IPS-NIHi7 (cell line): ENCODE results near the gene CNIH2.
"Not testable (repeated sequence)": the region's sequence is repeated elsewhere in the genome, so short reads cannot be mapped to it uniquely, and the experiment has no call there.

Experiments used
- DNase-seq: peaks from one replicate; pipeline ENCODE4 v3.0.0; 2012; ENCODE audit warnings: mixed read lengths; ENCODE audit errors: extremely low spot score

Gene CNIH2

DNA sequence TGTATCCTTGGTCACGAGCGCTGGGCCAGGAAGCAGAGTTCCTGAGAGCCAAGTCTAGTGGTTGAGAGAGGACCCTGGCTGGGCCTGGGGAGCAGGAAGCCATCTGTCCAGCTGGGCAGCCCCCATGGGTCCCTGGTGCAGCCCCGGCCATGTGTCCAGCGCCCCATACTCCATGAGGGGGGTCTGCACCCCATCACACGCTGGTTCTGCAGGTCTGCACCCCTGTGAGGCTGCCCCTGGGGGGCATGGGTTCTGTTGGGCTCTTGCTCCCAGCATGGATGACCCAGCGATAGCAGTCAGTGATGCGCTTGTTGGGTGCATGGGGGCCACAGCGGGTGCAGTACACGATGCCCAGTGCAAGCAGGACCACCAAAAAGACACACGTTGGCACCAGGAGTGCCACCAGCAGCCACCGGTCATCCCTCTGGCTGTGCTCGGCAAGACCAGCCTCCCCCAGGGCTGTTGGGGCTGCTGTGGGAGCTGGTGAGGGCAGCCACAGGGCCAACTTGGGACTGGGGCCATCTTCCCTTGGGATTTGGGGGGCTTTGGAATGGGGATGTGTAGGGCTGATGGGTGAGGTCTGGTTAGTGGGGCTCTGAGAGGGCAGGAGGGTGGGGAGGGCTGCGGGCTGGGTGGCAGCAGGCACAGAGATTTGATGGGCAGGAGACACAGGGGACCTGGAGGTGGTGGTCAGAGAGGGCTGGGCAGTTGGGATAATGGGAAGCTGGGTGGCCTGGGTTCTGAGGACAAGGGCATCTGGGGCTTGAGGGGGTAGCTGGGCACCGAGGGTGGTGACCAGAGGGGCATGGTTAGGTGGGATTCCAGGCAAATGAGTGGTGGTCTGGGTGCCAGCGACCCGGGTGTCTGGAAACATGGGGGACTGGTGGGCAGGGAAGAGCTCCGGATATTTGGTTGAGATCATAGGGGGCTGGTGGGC lies 36.9 kb downstream of the CNIH2 start:
- DNase-seq: no peak

DNA sequence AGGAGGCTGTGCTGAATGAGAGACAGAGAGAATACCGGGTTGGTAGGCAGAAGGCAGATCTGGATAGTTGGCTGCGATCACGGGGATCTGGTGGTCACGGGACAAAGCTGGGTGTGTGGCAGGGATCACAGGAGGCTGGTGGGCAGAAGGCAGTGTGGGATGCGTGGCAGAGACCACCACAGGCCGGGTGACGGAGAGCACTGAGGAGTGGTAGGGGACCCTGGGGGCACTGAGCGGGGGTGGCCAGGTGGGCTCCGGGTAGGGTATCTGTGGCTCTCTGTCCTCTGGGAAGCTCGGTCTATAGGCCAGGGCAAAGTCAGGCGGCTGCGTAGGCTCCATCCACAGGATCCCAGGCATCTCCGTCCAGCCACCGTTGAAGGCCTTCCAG lies 37.5 kb downstream of the CNIH2 start:
- DNase-seq: no peak

DNA sequence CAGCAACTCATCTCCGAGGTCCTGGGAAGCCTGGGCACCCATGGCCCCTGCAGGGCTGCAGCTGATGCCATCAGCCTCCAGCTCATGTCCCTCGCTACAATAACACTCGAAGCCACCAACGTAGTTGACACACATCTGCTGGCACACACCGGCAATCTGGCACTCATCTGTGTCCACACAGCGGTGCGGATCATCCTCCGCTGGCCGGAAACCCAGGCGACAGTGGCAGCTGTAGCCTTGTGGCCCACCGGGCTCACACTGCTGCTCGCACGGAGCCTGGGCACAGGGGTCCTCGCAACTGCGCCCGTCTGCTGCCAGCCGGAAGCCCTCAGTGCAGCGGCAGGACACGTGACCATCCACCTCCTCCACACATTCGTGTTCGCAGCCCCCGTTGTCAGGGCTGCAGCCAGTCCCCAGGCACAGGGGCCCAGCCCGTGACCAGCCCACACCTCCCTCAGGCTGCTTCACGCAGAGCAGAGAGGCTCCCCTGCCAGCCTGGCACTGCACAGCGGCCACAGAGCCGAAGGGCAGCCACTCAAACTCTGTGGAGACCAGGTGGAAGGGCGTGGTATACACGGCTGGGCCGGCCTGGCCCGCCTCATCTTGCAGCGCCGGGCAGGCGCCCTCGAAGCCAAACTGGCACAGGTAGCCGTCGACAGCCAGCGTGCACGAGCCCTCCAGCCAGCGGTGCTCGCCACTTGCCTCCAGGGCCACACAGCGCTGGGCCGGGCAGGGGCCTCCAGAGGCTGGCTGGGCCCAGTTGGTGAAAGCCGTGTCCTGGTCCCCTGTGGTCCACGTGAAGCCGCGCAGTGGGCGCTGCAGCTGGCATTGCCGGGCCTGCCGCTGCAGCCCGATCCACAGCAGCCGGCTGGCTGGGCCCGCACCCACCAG lies 38.2 kb downstream of the CNIH2 start:
- no peak for DNase-seq

DNA sequence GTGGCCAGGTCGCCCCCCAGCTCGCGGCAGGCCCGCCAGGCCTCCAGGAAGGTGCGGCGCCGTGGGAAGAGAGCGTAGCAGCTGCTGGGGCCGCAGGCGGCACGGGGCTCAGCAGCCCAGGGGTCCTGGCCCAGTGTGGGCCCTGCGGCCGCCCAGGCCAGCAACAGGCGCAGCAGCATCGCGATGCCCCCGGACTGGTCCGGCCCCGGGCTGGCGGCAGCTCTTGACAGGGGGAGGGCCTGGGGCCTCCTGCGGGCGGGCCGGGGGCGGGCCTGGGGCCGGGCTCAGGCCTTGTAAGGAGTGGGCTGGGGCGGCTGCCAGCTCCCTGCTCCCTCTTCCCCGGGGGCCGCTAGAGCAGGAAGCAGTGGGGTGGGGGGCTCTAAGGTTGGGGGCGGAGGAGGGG lies 38.9 kb downstream of the CNIH2 start, which contains the start of gene CD248:
TSS of gene CD248 (minus strand) at position 196 of the 403 bp plus-strand sequence. CDS start at position 179, 17 bp downstream.
- peak; percentile 72 for DNase-seq

DNA sequence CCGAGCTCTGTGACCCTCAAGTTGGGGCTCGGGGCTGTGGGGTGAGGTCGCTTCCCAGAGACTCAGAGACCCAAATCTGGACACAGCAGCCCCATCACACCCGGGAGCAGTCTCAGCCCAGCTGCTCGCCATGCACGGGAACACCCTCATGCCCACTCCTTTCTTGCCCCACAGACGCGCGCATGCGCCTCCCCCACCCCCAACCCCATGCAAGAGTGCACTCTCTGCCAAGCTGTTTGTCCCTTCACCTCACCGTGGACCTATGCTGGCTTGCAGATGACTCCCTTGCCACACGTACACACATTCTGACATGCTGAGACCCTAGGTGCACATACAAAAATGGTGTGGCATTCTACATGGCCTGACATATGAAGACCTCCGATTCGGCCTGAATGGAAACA lies 39.3 kb downstream of the CNIH2 start:
- no peak for DNase-seq

DNA sequence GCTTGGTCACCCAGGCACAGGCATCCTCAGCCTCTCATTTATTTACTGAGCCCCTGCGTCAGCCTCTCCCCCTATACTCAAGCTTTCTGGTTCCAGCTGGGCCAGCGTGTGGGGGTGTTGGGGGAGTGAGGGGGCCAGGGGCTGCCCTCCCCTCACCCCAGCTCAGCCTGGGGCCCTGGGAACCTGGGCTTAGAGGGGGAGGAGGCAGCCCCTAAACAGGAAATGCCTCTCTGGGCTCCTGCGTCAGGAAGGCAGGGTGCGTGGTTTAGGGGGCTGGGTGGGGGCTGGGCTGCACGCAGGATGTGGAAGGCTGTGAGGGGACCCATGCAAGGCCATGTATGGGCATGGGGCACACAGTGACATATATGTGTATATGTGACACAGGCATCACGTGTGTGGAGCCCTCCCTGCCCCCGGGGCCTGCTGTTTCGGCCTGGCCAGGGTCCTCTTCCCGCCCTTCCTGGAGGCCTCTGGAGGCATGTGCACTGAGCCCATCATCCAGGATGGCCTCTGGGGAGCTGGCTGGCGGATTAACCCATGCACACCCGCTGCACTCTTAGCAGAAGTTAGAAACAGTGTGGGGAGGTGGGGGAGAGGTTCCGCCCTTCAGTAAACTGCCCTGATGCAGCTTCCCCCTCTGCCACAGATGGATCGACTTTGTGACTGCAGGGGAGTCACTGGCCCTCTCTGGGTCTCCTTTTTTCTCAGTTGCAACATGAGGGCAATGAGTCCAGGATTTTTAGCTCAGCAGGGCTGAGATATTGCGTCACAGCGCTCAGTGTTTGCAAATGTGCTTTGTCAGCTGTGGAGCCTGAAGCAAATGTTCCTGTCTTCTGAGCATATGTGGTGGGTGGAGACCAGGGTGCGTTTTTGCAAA lies 40.0 kb downstream of the CNIH2 start:
- peak; percentile 35 for DNase-seq

DNA sequence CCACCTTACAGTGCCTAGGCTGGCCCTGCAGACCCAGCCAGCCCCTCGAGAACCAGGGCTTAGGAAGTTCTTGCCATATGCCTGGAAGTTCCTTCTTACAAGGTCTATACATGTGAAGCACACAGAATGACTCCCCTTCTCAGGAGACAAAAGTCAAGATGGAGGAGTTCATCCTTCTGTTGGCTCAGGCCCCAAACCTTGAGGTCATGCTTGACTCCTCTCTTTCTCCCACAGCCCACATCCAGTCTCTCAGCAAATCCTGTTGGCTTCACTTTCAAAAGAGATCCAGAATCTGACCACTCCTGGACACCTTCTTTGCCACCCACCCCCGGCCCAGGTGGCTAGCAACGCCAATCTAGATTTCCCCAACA lies 40.6 kb downstream of the CNIH2 start:
- DNase-seq: no peak

DNA sequence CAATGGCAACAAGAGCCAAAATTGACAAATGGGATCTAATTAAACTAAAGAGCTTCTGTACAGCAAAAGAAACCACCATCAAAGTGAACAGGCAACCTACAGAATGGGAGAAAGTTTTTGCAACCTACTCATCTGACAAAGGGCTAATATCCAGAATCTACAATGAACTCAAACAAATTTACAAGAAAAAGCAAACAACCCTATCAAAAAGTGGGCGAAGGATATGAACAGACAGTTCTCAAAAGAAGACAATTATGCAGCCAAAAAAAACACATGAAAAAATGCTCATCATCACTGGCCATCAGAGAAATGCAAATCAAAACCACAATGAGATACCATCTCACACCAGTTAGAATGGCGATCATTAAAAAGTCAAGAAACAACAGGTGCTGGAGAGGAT lies 42.3 kb downstream of the CNIH2 start:
- DNase-seq: not testable (repeated sequence)

DNA sequence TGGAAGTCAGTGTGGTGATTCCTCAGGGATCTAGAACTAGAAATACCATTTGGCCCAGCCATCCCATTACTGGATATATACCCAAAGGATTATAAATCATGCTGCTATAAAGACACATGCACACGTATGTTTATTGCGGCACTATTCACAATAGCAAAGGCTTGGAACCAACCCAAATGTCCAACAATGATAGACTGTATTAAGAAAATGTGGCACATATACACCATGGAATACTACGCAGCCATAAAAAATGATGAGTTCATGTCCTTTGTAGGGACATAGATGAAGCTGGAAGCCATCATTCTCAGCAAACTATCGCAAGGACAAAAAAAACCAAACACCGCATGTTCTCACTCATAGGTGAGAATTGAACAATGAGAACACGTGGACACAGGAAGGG lies 42.8 kb downstream of the CNIH2 start:
- not testable (repeated sequence) for DNase-seq

DNA sequence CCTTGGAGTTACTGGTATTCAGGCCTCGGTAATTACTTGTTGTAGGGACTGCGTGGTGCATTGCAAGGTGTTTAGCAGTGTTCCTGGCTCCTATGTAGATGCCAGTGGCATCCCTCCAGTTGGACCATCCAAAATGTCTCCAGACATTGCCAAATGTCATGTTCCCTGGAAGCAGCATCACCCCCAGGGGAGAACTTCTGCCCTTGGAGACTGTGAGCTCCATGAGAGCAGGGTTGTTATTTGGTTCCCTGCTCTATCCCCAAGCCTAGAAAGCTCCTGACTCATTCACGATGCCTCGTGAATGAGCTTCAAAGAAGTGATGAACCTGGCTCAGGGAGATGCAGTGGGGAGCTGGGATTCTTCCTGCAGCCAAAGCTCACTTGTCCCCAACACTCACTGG lies 43.6 kb downstream of the CNIH2 start:
- no peak for DNase-seq

DNA sequence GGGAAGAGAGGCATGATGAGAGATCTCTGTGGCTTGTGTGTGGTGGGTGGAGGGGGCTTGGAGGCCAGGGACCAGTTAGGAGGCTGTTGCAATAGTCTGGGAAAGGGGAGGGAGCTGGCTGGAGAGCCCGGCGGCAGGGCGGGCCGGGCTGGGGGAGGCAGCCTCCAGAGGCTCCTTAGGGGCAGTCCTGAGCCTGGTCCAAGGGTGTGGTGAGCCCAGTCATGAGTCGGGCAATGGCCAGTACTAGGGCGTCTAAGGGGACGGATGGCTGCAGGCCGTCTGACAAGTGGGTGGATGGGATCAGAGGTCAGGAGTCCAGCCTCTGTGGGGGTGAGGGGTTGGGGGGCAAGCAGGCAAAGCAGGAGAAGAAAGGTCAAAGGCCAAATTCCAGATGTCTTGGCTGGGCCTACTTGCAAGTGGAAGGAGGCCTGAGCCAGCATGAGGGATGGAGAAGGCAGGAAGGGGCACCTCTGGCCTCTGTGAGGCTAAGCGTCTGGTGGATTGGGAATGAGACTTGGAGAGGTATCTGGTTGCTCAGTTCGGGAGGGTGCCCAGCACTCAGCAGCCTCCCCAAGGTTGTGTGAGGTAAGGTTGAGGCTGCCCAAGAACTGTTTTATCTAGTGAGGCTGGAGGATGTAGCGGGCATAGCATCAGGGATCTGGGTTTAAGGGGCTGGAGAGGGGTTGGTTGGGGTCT lies 44.9 kb downstream of the CNIH2 start:
- no peak for DNase-seq

DNA sequence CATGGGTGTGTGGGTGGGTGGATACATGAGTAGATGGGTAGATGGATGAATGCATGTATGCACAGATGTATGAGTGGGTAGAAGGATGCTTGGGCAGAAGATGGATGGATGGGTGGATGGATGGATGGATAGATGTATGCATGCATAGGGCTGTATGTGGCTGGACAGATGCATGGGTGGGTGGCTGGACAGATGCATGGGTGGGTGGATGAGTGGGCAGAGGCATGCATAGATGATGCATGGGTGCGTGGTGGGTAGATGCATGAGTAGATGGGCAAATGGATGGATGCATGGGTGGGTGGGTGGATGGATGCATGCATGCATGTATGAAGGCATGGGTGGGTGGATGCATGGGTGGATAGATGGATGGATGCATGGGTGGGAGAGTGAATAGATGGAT lies 45.7 kb downstream of the CNIH2 start:
- no peak for DNase-seq

DNA sequence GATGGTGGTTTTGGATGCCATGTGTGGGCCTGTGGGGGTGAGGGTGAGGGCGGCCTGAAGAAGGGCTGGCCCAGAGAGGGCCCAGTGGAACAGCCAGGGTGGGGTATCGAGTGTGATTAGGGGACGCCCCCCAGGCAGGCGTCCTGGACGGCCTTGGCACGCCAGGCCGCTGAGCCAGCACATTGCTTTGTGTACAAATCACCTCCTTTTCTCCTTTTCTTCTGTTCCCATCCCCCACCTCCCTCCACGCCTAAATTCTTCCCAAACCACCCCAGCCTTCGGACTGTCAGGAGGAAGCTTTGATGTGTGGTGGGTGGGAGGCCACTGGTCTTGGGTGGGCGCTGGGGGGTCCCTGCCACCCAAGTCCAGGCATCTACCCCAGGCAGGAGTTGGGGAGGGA lies 46.7 kb downstream of the CNIH2 start:
- no peak for DNase-seq

DNA sequence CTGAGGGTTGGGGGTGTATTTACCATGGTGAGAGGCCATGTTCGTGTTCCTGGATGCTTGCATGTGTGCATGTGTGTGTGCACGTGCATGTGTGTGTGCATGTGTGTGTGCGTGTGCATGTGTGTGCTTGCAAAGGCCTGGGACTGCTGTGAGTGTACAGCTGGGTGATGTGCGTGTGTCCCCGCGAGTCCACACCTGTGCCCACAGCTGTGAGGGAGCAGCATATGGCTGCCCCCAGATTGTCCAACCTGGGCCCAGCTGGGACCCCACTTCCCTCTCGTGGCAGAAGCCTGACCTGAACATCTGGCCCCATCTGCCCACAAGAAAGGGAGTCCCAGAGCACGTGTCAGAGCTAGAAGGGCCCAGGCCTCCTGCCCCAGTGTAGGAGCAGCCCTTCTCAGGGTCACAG lies 47.3 kb downstream of the CNIH2 start:
- no peak for DNase-seq

DNA sequence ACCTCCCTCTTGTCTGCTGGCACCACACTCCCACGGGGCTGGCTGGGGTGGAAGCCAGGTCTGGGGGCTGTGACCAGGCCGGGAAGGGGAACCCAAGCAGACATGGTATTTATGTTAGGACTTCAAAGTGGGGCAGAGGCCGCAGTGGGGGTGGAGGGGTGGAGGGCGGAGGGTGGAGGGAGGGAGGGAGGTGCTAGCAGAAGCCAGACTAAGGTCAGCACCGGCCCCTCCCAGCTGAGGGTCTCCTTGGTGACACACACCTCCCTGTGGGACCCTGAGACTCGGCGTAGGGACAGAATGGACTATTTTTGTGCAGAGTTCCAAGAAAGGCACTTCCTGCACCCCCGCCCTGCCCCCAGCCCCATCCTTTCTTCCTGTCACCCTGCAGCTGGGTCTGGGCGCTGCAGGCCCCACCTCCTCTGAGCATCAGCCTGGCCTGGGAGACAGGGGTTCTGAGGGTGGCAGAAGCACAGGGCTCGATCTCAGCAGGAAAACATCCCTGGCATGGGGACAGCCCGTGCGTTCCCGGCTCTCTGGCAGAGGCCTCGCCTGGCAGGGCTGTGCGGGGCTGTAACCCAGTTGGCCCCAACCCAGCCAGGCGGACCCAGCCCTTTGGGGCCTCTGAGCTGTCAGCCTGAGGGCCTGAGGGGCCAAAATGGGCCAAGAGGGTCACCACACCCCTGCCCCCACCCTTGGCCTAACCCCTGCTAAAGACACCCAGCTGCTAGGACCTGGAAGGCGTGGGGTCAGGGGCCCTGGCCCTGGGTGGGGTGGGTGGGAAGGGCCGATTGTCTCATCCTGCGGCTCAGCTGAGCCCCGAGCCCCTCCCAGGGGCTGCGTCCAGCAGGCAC lies 48.5 kb downstream of the CNIH2 start:
- DNase-seq: no peak

DNA sequence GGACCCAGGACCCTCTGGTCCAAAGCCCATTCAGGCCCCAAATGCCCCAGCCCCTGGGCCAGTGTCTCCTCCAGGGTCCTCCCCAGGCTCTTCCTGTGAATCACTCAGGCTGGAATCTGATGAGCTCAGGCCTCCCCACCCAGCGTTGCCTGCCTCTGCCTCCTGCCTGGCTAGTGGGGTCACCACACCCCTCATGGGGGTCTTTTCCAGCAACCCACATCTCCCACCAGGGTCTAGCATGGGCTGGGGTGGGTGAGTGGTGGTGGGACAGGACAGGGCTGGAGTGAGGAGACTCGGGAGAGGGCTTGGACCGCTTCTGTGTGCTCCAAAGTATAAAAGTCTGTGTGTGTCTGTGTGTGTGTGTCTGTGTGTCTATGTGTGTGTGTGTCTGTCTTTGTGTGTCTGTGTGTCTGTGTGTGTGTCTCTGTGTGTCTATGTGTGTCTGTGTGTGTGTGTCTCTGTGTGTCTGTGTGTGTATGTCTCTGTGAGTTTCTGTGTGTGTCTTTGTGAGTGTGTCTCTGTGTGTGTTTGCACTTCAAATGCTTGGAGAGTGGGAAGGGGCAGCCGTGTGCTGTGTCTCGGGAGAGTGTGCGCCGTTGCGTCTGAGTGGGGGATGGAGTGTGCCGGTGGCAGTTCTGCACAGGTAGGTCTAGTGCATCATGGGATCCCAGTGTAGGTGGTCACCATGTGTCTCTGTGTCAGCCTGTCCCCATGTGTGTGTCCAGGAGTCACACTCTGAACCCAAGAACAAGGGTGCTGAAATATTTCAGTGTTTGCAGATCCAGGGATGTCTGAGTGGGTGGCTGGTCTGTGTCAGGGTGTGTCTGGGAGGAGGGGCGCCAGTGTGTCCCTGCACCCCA lies 49.4 kb downstream of the CNIH2 start:
- DNase-seq: no peak

DNA sequence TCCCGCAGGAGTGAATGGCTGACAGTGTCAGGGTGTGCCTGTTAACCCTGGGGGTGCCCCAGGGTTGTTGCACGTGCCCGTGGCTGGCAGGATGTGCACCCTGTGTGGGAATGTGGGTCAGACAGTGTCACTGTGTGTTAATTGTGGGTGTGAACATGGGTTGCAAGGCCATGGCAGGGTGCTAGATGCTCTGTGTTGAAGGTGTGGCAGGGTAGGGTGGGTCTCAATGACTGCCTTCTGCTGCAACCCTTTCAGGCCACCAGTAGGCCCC lies 50.0 kb downstream of the CNIH2 start:
- no peak for DNase-seq

DNA sequence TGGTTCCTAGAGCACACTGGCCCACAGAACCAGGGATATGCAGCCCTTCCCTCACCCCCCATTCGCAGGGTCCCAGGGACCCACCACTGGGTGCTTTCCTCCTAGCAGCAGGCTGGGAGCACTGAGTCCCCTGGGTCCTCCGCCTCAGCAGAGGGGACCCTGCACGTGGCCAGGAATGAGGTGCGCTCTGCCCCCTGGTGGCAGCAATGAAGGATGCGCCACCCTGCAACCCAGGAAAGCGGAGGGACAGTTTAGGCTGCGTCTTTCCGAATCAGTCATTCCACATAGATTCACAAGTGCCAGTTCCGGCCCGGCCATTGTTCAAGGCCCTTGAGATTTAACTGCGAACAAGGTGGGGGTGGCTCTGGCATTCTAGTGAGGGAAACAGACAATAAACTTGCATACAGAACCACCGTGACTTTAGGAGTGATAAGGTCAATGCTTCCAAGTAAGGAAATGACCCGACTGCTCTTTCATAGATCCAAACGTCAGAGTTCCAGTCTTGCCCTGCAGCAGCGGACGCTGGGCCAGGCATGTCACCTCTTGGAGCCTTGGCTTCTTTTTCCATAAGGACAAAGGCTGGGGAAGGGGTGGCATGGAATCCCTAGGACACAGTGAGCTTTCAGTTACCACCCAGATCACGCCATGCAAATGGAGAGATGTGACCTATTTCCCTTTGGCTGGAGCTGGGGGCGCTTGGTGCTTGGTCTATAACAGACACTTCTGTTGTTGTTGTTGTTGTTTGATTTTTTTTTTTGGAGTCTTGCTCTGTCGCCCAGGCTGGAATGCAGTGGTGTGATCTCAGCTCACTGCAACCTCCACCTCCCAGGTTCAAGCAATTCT lies 50.5 kb downstream of the CNIH2 start:
- peak; percentile 87 for DNase-seq
